DMS153 (cell line): ENCODE measurements around the gene ZBTB42.

ENCODE experiments used
- DNase-seq: peaks from one replicate; lab custom pipeline; 2025; lab: John Stamatoyannopoulos, UW

Gene ZBTB42

GRCh38 chr14:104782808-104783139 lies 18.1 kb upstream of the ZBTB42 start:
- no peak for DNase-seq

GRCh38 chr14:104783484-104784217 lies 17.2 kb upstream of the ZBTB42 start:
- no peak for DNase-seq

GRCh38 chr14:104784218-104784568 lies 16.7 kb upstream of the ZBTB42 start:
- DNase-seq = no peak

DNA sequence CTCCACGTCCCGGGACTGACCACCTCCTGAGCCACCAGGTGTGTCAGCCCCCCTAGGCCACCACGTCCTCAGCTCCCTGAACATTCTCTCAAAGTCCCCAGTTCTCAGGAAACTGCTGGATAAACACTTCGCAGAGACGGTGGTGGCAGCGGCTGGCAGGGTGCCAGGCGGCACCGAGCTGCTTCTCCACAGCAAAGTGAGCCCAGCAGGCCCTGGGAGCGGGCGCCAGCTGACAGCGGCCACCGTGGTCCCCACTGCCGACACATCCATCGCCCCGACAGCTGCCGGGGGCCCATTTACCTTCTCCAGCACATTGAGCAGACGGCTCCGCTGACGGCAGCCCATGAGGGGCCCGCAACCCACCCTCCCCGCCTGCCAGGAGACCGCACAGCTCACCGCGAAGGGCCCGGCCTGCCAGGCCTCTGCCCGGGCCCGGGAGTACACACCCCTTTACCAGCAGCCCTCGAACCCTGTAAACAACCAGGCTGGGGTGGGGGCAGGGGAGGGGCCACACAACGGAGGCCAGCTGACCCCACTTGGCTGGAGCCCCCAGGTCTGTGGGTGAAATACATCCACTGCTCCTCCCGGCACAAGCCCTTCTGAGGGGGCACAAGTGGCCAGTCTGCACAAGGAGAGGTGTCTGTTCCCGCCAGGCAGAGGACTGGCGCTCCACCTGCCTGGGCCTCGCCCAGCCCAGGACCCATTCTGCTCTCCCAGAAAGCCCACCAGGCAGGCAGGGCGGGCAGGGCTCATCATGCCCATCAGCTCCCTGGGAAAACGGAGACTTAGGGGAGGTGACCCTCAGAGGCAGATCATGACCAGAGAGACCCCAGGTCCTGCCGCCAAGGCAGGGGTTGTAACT lies 15.8 kb upstream of the ZBTB42 start:
- no peak for DNase-seq

GRCh38 chr14:104785708-104786080 lies 15.2 kb upstream of the ZBTB42 start:
- DNase-seq = no peak

- DNase-seq = no peak
Measured at GRCh38 chr14:104786091-104786586, 14.8 kb upstream of the ZBTB42 start.

- DNase-seq = no peak
Measured at GRCh38 chr14:104786726-104787675, 13.9 kb upstream of the ZBTB42 start.

- no peak for DNase-seq
Measured at GRCh38 chr14:104787736-104788135, 13.2 kb upstream of the ZBTB42 start.

DNA sequence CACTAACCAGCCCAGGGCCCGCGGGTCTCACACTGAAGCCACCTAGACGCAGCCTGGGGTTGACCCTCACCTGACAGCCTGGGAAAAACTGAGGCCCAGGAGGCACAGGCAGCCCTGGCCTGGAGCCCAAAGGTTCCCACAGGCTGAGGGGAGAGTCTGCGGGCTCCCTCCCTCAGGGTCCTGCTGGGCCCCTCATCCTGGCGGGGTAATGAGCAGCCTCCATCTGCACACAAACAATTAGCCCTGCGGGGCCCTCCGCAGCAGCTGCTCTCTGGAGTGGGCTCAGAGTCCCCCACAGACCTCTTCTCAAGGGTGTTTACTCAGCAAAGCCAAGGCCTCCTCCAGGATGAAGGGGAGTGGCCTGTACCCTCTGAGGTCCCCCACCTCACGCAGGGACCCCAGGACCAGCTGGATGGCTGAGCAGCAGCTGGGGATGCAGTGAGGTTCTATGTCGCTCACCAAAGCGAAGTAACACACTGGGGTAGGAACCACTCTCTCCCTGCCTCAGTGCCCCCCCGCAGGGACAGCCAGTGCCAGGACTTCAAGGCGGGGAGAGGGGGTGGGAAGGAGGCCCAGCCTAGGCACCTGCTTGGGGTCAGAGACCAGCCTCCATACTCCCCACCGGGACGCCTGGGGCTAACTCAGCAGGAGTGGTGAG lies 12.6 kb upstream of the ZBTB42 start:
- no peak for DNase-seq

DNA sequence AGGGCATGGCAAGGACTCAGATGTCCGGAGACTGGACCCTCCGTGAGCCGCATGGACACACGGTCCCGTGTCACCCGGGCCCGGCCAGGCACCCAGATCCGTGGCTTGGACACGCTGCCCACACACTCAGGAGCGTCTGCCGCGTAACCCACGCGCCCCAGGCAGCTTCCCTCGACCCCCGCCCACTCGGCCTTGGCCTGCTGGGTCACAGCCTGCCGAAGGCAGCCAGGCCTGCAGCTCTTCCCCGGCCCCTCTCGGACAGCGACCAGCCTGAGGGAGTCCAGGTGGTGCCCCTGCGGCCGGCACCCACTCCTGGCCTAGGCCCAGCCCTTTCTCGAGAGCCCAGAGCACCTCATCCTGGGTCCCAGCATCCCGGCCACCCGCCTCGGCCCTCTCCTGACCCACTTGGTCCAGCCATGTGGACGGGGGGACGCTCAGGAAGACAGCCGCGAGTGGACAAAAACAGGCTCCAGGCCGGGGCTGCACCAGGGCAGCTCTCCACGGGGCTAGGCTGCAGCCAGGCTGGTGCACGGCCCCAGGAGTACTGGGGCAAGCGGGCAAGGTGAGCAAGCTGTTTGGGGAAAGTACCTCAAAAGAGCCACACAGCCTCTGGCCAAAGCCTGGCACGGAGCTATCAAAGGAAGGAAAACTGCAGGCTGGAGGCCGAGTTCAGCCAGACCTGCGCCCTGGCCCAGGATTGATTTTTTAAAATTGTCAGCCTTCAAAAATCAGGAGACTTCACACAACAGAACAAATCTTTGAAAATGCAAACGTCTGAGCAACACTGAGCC lies 11.8 kb upstream of the ZBTB42 start:
- DNase-seq = no peak

DNA sequence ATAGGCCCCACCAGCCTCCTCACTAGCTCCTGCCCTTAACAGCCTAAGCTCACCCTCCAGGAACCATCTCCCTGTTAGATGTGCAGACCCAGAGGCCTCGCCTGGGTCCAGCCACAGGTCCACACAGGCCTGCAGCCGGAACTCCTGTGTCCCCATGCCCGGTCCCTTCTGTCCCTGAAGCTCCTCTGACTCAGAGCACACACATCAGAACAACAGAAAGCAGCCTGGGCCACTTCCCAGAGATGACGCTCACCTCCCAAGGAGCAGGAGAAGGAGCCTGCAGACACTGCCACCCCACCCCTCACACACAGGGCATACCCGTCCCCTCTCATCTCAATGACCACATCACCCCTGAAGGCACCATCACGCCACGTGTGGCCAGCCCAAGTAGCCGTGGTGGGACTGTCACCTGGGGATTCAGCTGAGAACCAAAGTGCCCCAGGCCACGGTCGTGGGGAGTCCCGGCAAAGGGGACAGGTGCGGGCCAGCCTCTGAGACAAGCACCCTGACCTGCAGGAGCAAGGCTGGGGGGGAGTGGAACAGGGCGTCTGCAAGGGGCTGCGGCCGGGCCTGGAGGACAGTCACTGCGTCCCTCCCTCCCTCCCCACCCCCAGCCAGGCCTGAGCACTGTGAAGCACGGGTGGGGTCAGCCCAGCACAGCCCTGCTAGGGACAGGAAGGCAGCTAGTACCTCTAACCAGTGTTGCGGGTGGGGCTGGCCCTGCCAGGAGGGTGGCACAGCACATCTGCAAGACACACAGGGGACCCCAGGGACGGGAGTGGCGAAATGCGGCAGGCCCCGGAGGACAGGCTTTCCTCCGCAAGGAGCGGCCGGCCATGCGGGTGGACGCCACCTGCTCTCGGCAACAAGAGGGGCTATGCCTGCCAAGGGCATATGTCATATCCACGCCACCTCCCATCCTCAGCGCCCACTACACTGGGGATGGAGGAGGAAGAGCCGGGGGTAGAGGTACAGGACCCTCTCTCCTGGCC lies 10.9 kb upstream of the ZBTB42 start:
- no peak for DNase-seq

- no peak for DNase-seq
Measured at GRCh38 chr14:104791425-104791824, 9.5 kb upstream of the ZBTB42 start.

GRCh38 chr14:104792101-104792884 lies 8.6 kb upstream of the ZBTB42 start:
- DNase-seq = no peak

GRCh38 chr14:104792945-104793702 lies 7.8 kb upstream of the ZBTB42 start:
- no peak for DNase-seq

GRCh38 chr14:104793703-104793959 lies 7.3 kb upstream of the ZBTB42 start:
- DNase-seq = no peak

DNA sequence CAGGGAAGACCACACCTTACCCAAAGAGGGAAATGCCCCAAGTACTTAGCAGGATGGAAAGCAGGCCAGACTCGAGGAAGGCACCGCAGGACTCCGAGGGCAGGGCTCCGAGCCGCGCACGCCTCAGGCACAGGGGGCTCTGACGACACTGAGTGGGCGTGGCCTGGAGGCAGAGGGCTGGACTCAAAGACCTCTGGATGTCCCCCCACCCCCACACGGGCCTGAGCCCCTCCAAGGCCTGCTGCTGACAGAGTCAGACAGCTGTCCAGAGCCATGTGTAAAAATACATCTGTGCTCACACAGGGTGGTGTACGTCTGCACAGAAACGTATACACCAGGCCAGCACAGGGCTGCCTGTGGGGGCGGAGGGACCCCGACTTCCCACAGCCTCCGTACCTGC lies 6.8 kb upstream of the ZBTB42 start:
- no peak for DNase-seq

GRCh38 chr14:104794631-104794992 lies 6.3 kb upstream of the ZBTB42 start:
- no peak for DNase-seq

DNA sequence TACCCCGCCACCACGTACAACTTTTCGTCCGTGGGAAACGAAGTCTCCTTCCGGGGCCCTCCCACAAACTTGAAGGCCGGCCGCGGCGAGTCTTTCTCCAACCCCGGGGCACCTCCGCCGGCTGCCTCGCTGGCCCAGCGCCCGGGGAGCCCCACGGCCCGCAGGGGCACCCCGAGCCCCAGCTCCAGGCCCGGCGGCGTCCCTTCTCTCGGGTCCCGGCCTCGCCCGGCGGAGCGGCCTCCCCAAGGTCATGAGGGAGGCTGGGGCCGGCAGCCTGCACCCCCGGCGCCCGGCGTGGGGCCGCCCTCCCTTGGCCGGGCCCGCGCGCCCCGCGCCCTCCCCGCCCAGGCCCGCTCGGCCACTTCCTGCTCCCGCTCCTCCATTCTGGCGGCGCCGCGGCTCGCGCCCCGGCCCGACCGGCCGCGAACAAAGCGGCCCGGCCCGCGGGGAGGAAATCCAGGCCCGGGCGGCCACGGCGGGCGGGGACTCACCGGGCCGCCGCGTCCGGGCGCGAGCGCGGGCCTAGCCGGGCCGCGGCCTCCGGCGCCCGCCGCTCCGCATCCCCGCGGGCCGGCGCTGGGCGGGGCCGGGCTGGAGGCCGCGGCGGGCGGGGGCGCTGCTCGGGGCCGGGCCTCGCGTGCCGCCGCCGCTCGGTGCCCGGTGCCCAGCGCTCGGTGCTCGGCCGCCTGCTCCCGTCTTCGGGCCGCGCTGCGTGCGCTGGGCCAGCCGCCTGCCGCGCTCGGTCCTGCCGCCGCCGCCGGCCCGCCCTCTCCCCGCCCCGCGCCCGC lies 5.7 kb upstream of the ZBTB42 start, which contains the start of gene AKT1:
Gene AKT1, minus strand, starts transcription at position 756 of the 788 bp plus-strand sequence. CDS start 3,105 bp downstream, outside the sequence.
- DNase-seq = no peak
